HG02759 (cell line): Measurements from ENCODE around the gene PPP1R12A.

ENCODE experiments used
- ATAC-seq: cut with Tn5 transposase; IDR thresholded peaks from one replicate; pipeline ENCODE4 v1.9.1; 2021; ENCODE audit warnings: mild to moderate bottlenecking, moderate library complexity; ENCODE audit not compliant: unreplicated experiment

PPP1R12A gene

DNA sequence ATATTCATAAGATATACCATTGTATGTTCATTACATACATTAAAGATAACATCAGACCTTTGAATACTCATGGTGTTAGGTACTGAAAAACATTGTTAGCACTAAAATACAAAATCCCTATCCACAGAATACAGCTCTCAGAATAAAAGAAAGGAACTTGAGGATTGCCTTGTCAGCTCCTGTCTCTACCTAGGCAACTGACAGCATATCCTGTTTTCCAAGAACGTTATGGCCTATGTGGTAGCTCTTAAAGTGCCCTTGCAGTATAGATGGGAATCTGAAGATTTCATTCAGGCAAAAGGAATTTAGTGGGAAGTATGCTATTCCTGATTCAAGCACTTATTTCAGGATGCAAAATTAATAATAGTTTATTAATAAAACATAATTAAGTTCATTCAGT is 1.8 kb upstream of the PPP1R12A start:
- ATAC-seq = no peak

DNA sequence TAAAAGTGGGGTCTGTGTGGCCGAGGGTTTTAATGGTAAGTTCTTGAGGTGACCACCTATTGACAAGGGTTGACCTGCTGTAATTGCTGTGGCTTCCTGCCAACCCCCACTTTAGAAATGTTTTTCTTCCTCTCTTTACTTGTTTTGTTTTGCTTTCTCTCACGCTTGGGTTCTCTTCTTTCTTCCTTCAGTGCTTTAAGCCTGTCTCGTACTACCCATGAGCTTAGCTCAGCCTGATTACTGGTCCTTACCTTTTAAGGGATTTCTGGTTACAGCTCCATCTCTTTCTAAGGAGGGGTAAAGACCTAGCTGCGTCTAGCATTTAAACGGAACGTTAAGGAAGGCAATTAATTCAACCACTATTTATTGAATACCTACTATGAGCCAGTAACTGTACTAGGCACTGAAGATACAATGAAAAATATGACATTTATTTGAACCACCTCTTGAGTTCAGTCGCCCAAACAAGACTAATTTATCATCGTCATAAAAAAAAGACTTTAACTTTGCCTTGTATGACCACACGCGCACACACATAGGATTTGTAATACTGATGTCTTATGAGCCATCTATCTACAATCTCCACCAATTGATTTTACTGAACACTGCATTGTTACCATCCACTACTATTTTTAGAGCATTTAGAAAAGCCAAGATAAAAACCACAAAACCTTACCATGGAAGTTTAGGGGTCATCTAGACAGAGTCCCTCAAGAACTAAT is 888 bp upstream of the PPP1R12A start:
- ATAC-seq = peak; percentile 19

DNA sequence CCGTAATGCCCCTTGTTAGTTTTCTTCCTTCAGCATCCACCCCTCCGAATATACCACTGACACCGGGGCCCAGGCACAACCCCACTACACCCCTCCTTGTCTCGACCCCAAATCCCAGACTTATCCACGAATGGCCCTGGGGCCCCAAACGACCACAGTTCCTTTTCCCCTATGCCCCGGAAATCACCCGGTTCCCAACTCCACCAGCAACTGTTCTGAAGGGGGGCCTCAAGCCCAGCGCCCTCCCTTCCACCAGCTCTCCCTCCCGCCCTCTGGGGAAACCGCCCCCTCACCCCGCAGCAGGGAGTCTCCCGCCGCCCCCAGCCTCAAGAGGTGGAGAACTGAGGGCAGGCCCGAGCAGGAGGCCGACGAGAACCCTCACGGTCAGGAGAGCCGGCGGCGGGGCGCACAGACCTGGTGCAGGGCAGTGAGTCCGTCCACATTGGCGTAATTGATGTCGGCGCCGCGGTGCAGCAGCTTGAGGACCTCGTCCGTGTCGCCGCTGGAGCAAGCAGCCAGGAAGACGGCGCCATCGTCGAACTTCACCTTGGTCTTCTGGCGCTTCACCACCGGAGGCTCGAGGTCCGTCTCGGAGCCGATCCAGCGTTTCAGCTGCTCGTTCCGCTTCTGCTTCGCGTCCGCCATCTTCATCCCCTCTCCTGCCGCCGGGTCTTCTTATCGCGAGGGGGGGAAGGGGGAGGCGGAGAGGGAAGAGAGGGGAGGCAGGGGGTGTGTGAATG is 446 bp downstream of the PPP1R12A start:
- peak; percentile 22 for ATAC-seq

DNA sequence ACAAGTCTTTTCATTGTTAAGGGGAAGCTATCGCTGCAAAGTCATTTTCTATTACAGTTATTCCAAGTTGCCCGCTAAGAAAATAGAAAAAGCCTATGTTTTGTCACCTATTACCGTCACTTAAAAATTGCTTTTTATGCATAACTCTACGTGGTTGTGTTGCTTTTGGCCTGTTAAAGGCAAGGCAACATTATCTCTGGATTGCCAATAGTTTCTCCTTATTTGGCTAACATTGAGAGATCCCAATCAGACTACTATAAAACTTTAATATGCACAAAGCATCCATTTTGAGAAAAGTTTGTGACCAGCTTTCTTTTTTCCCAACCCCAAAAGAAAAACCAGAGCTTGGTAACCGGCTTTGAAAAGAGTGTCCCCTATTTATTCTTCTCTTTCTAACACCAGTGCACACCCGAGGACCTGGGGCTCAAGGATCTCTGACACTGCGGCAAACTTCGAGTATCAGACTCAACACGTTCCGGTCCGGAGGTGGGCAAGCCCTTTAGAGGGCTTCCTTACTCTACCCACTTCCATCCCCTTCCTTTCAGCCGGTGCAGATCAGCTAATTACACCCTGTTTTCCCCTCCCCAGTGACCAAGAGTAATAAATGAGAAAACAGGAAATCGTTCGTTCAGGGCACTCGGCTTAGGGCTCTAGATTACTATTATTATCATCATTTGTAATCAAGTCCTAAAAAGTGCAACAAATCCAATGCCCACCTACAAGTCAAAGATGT is 1.2 kb downstream of the PPP1R12A start:
- ATAC-seq = peak; percentile 13

DNA sequence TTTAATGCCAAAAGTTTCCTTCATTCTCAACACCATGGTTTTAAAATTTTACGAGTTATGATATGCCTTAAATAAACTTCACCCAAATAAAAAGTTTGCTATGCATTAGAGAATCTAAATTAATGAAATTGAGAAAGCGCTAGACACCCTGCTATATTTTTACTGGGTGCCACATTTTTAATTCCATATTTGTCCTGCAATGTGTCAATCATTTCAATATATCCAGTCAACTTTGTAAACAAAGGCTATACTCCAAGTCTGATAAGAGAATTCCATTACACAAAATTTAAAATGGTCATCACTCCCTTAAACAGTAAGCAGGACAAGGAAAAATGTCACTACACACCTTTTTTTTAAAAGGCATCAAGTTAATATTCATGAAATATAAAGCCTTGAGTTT is 1.9 kb downstream of the PPP1R12A start:
- no peak for ATAC-seq

DNA sequence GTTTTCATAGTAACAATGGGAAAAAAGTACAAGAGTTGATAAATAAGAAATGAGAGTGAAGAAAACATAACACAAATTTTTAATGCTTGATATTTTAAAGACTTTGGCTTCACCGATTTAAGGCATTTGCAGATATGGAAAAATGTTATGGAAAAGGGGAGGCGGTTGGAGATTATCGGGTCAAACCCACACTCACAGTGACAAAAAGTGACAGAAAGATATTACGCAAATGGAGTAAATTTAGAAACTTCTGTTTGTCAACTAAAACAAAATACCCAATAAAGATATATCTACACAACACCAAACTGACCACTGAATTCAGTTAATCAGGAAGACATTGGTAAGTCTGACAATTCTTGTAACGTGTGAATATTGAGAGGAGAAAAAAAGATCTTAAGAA is 2.5 kb downstream of the PPP1R12A start:
- no peak for ATAC-seq

DNA sequence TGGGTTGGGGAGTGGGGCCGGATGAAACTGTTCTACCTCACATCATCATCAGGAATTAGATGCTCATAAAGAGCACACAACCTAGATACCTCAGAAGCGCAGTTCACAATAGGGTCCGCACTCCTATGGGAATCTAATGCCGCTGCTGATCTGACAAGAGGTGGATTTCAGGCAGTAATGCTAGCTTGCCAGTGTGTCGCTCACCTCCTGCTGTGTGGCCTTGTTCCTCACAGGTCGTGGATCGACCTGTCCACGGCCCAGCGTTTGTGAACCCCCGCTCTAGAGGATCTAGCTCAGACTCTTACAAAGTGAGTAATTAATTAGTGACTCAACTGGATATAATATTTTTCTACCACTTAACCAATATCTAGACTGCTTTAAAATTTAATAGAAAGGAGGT is 5.8 kb downstream of the PPP1R12A start:
- no peak for ATAC-seq

DNA sequence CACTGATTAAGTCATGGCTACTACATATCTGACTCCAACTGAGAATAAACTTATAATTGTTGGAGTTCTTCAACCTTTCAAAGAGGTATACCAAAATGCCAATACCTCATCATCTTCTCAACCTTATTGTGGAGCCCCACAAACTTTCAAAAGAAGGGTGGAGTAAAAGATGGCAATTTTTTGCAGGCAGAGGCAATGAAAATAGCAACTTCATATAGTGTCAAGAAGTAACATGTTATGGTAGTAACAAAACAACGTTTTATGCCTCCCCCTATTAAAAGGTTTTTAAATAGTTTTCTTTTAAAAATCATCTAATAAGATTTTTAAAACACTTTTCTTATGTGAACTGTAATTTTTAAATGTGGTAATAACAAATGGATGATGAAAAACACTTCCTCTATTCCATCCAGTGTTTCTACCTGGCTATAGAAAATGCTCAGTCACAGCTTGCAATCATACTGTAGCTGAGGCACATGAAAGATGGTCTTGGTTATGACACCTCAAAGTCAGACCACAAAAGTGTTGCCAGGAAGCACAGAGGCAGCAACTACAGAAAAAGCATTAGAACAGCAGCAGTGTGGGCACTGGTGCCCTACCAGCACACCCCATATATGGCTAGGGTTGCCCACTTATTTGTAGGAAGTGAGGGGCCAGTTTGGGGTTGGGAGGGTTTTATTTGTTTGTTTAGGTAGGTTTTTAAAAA is 7.0 kb downstream of the PPP1R12A start:
- peak; percentile 99 for ATAC-seq

DNA sequence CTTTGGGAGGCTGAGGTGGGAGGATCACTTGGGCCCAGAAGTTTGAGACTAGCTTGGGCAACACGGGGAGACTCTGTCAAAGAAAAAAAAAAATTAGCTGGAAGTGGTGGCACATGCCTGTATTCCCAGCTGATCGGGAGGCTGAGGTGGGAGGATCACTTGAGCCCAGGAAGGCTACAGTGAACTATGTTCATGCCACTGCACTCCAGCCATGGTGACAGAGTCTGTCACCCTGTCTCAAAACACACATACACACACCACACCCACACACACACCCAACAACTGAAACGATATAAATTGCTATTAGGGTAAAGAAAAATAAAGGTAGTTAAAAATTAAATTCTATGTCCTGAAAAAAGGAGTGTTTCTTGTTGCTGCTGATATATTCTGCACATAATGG is 7.9 kb downstream of the PPP1R12A start:
- no peak for ATAC-seq

DNA sequence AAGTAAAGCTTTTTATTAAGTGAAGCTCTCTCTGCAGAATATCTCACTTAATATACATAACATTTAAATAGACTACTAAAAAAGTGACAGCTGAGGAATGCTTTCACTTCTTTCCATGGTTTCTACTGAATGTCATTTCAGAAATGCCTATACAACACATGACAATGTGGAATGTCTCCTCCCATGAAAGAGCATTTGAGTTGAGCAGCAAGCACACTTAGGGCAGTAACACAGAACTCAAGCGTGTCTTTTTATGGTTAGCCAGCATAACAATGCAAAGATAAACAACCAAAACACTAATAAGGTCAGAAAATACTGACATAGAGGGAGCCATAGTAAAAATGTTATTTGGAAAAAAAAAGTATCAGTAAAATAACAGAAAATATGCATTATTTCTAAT is 9.4 kb downstream of the PPP1R12A start:
- no peak for ATAC-seq

DNA sequence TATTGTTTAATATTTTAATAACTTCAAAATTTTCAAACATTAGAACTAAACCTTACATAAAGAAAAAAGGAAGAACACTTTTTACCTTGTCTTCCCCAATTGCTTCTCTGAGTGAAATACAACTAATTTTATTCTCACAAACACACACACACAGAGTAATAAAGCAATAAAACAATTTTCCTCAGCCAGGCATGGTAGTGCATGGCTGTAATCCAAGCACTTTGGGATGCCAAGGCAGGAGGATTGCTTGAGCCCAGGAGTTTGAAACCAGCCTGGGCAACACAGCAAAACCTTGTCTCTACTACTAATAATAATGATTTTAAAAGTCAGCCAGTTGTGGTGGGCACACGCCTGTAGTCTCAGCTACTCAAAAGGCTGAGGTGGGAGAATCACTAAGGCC is 13.1 kb downstream of the PPP1R12A start:
- no peak for ATAC-seq

DNA sequence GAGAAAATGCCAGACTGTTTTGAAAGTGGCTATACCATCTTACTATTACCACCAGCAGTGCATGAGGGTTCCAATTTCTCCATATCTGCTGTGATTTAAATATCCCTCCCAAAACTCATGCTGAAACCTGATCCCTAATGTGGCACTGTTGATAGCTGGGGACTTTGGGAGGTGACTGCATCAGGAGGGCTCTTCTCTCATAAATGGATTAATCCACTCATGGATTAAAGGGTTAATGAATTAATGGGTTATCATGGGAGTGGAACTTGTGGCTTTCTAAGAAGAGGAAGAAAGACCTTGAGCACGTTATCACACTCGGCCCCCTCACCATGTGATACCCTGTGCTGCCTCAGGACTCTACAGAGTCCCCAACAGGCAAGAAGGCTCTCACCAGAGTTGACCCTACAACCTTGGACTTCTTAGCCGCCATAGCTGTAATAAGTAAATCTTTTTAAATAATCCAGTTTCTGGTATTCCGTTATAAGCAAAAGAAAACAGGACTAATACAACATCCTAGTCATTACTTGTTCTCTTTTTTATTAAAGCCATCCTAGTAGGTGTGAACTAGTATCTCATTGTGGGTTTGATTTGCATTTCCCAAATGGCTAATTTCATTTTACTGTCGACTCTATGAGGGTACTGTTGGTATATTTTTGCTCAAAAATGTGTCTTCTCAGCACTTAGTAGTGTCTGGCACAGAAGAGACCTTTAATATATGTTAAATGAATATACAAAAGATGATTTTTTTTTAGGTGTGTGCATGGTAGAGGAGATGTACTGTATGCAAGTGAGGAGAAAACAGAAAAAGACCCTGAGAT is 14.3 kb downstream of the PPP1R12A start:
- no peak for ATAC-seq

DNA sequence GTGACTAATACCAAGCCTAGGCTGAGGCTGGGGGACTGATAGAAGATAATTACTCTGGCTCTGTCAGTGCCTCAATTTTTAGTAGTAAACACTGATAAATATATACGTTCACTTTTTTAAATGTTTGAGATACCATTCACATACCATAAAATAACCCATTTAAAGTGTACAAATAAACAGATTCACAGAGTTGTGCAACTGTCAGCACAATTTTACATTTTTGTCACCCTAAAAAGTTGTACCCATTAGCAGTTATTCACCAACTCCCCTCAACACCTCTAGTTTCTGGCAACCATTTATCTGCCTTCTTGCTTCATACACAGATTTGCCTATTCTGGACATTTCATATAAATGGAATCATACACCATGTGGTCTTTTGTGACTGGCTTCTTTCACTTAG is 15.1 kb downstream of the PPP1R12A start:
- no peak for ATAC-seq

DNA sequence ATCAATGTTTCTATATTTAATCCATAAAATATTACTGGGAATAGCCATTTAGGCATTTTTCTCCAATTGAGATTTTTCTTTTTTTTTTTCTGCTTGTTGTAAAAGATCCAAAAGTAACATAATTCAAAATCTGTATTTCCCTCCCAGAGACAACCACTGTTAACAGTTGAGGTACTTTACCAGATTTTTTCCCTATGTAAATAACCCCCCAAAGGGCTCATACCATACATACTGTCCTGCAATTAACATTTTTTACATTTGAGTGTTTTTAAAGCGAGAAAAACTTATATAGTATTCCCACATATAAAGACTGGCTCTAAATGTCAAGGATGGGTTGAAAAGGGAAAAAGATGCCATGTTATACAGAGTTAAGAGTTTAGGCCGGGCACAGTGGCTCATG is 18.1 kb downstream of the PPP1R12A start:
- ATAC-seq = no peak

DNA sequence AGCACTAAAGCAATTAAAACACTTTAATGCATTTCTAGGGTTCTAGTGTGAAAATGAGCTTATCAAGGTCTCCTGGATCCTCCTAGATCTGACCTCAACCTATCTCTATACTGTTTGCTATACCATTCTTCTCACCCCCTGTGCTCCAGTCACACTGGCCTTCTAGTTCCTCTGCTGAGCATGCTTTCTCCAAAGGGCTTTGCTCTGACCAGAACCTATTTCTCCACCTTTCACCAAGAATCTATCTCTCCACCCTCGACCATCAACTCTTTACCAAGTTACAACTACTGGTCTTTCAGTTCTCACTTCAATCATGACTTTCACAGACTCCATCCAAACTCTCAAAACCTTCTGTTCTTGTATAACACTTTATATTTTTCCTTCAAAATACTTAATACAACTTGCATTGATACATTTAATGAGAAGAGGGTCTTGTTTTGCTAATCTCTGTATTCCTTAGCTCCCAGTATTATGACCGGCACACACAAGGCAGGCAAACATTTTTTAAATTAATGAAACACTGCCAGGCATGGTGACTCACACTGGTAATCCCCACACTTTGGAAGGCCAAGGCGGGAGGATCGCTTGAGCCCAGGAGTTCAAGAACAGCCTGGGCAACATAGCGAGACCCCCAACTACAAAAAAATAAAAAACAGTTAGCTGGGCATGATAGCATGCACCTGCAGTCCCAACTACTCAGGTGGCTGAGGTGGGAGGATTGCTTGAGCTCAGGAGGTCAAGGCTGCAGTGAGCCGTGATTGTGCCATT is 22.8 kb downstream of the PPP1R12A start:
- no peak for ATAC-seq

DNA sequence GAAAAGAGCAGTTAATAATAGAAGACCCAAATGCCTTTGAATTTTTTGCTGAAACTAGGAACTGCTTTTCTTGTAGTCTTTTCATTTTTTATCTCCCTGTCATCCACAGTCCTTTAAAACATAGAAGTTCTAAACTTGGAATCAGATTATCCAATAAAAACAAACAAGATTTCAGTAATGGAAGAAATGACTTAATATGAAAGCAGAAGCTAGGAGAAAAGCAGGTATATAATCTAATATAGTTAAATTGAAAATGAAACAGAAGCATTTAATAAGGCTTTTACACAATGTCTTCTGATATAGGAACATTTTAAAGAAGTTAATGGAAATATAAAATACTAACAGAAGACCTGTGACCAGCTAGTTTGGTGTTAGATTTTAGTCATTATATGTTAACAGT is 26.5 kb downstream of the PPP1R12A start:
- no peak for ATAC-seq

DNA sequence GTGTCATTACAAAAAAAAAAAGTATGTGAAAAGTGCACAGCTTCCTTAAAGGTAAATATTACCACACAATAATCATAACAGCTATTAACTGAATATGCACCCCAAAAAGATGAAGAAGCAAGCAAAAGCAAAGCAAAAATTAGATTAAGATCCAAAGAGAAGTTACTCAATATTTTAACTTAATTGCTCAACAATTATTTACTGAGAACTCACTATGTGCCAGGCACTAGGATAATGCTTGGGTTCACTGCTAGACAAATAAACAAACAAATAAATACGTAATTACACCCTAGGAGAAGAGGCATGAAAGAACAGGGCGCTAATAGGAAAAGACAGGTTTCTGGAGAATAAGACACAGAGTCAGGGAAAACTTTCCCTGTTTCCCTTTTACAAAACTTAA is 33.4 kb downstream of the PPP1R12A start:
- no peak for ATAC-seq

DNA sequence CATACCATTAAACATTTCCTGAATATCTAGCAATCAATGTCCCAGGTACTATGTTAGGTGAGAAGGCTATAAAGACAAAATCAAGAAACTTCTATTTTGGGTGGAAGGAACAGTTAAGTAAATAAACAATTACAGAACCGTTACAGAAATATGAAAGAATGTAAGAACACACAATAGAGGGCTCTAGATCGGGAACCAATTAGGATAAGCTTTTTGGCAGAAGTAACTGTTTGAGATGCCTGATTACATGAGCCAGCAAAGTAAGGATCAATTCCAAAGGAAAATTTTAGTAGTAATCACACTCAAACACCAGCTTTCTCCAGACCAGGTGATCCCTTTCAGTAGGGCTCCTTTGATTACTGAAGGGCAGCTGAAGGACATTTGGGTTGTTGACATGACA is 33.9 kb downstream of the PPP1R12A start:
- ATAC-seq = no peak

DNA sequence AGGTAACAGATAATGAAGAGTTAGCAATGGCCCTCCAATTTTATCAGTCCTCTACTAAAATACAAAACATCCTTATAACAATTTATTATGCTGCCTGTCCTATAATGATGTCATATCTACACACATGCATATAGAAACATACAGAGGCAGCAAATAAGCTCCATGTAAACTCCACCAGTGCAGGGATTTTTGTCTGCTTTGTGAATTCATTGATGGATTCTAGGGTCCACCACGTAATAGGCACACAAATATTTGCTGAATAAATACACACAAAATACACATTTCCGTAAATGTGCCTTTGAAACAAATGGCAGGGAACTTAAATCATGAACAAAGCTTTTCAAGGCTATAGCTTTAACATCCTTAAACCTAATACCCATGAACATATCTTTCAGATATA is 34.7 kb downstream of the PPP1R12A start:
- no peak for ATAC-seq

DNA sequence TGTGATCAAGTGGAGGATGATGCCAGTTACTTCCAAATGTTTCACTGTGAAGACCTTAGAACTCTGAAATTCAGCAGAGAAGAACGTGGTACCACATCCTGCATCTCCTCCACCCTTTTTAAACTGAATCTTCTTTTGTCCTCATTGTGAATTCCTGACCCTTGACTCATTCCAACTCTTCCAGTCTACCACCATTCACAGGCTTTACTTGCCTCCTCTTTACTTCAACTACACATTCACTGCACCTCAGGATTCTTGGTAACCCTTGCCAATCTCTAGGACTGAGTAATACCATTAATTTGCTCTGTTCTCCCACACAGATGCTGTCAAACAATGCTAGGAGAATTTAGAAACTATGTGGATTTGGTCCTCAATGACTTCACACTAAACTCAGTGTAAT is 37.3 kb downstream of the PPP1R12A start:
- no peak for ATAC-seq
